Activated naive CD8-positive, alpha-beta T cell treated with anti-CD3 and anti-CD28 coated beads, Interleukin-2, amount 50 U/mL, for 16 hours (primary cell): ENCODE measurements around the gene FMO1.
"Not testable (repeated sequence)": the region's sequence is repeated elsewhere in the genome, so short reads cannot be mapped to it uniquely, and the experiment has no call there.

Experiments used
- DNase-seq: peaks from one replicate; pipeline ENCODE4 v3.0.0-alpha.2; 2020; ENCODE audit warnings: low read depth, low spot score

Gene FMO1, protein sequence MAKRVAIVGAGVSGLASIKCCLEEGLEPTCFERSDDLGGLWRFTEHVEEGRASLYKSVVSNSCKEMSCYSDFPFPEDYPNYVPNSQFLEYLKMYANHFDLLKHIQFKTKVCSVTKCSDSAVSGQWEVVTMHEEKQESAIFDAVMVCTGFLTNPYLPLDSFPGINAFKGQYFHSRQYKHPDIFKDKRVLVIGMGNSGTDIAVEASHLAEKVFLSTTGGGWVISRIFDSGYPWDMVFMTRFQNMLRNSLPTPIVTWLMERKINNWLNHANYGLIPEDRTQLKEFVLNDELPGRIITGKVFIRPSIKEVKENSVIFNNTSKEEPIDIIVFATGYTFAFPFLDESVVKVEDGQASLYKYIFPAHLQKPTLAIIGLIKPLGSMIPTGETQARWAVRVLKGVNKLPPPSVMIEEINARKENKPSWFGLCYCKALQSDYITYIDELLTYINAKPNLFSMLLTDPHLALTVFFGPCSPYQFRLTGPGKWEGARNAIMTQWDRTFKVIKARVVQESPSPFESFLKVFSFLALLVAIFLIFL

DNA sequence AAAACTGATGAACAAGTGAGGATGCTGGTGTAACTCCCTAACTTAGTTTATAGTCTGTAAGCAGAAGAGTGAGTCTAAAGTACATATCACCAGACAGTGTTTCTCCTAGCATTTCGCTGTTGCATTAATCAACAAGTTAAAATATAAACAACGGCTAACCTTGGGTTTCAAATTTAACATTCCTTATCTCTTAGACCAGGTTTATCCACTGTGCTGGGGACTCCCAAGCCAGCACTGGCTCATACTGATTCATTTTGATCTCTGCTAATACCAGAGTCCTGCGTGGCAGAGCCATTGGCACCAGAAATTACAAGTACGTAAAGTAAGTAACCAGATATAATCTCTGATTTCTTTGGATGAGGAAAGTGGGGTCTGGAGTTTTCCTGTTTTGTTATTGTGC is at the start of gene FMO1:
FMO1 (plus strand) TSS at position 193 of the 400 bp plus-strand sequence. CDS start 9,594 bp downstream, outside the sequence.
- no peak for DNase-seq

GRCh38 chr1:171204296-171204695 is 44.0 kb upstream of the FMO1 start:
- no peak for DNase-seq

DNA sequence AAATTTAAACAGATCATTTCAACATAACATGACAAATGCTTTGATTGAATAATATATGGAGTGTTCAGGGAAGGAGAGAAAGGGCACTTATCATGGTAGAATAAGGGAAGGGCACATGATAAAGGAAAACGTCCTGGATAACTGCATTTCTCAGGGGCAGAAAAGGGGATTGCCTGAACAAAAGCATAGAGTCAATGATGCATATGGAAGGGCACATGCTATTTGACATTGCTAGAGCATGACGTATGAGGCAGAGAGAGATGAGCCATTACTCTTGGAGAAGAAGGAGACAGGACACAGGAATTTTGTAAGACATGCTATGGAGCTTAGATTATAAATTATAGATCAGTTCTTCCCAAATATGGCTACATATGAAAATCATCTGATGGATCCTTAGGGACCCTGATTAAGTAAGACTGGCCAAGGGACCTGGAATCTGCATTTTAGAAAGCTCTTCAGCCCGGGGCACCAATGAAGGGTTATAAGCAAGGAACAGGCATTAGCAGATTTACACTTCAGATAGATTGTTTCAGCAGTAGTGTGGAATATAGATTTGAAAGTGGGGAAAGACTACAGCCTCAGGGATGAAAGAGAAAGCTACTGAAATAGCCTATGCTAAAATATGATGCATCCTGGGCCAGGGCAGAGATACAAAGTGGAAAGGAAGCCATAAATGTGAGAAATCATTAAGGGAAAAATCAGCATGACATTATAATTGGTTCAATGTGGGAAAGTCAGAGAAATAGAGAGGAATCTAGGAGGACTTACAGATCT is 41.9 kb upstream of the FMO1 start:
- no peak for DNase-seq

DNA sequence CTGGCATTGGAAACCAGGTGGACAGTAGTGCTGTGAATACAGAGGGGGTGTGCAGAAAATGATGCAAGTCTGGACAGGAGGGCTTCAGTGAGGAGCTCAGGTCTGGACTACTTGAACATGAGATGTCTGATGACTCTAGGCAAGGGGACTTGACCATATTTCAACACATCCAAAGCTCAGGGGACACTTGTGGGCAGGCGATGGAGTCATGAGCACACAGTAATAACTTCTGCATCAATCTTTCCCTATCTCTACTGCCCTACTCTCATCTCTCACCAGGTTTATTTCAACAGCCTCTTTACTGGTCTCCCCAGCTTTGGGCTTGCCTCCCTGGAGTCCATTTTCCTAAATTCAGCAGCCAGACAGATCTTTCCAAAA is 41.3 kb upstream of the FMO1 start:
- no peak for DNase-seq

DNA sequence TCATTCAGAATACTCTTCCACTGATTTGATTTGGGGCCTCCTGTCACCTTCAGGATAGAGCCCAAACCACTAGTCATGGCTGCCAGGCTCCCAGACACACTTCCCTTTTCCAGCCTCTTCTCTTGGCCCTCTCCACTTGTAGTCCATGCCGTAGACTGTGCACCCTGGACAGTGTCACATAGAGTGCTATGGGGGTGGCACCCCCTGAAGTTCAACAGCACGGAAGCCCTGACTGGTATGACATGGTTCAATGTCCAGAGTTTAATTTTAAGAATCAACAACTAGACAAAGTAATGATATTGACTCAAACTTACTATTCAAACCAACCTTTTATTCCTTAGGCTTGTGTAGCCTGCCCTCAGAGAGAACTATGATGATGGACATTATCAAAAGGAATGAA is 40.9 kb upstream of the FMO1 start:
- DNase-seq = no peak

- no peak for DNase-seq
Observed at GRCh38 chr1:171210355-171210754, 37.9 kb upstream of the FMO1 start.

DNA sequence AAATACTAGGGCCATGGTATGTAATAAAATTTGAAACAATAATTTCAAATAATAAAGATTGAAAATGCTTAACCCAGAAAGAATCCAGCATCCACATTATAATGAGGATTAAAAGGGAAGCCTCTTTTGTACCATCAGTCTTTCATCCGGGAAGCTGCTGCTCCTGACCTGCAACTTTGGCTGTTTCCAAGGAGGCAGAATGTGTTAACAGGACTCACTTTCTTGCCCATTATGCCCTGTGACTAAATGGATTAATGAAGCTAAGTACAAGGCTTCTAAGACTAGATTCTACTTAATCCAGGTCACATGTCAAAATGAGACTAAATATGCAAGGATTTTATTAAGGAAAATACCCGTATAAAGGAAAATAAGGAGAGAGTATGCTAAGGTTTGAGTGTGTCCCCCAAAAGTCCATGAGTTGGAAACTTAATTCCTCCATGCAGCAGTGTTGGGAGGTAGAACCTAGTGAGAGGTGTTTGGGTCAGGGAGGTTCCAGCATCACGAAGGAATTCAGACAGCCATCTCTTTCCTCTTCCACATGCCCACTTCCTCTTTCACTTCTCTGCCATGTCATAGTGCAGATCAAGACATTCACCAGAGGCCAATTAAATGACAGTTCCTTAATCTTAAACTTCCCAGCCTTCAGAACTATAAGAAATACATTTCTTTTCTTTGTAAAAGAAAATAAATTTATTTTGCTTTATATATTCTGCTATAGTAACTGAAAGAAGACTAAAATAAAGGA is 35.5 kb upstream of the FMO1 start:
- DNase-seq = no peak

GRCh38 chr1:171213559-171214454 is 34.5 kb upstream of the FMO1 start:
- no peak for DNase-seq

DNA sequence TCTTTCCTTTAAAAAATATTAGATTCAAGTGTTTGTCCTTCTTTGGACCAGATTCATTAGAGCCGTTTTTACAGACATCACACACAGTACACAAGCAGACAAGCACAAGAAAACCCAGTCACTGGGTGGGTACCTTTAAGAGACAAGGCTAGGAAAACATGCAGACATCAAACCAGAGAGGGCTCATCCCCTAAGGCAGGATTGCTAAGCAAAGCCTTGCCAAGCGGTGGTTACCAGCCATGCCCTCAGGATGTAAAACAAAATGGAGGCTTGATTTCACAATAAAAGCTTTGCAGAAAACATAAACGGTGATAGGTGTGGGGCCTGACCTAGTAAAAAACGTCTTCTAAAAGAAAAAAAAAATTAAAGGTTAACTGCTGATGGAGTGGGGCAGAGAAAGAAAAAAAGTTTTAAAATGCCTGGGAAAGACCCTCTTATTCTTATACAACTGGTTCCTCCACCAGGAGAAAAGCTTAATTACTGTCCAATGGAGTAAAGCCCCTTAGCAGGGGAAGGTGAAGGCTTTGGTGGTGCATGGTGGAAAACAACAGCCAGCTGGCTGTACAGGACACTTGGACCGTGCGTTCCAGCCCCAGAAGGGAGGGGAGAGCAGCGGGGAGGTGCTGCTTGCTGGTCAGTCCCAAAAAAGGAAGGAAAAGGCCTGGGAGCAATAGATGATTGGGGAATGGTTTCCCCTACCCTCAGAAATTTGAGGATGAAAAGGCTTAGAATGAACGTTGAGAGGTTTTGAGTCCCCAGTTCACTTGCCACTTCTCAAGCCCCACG is 30.4 kb upstream of the FMO1 start:
- no peak for DNase-seq

GRCh38 chr1:171218661-171219060 is 29.6 kb upstream of the FMO1 start:
- DNase-seq = no peak

DNA sequence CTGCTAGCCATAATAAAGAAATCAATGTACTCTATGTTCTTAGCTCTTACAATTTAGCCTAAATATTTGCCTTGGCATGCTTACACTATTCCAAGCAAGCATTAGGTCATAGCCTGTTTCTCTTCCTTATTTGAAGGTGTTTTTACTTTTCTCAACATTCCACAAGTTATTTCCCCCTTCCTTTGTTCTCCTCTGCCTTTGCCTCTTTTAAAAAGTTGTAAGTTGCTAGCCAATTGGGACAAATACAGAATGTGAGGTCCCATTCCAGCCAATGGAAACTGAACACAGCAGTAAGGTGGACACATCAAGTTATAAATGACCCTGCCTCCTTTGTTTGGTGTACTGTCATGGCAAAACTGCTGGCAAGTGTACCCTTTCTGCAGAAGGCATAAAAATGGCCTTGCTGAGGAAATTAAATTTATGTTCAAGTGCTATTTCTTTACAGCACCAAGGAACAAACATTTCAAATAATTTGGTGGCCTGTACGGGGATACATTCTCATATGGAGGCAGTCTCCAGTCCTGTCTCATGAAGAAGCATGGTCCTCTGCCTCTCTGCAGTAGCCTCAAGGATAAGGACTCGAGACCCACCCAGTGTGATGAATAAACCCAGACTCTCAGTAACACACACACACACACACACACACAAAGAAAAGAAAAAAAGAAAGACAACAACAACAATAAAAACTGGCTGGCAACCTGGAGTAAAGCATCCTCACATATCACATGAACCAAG is 28.8 kb upstream of the FMO1 start:
- no peak for DNase-seq

- no peak for DNase-seq
Observed at GRCh38 chr1:171220081-171220420, 28.2 kb upstream of the FMO1 start.

GRCh38 chr1:171220581-171221054 is 27.7 kb upstream of the FMO1 start:
- no peak for DNase-seq

DNA sequence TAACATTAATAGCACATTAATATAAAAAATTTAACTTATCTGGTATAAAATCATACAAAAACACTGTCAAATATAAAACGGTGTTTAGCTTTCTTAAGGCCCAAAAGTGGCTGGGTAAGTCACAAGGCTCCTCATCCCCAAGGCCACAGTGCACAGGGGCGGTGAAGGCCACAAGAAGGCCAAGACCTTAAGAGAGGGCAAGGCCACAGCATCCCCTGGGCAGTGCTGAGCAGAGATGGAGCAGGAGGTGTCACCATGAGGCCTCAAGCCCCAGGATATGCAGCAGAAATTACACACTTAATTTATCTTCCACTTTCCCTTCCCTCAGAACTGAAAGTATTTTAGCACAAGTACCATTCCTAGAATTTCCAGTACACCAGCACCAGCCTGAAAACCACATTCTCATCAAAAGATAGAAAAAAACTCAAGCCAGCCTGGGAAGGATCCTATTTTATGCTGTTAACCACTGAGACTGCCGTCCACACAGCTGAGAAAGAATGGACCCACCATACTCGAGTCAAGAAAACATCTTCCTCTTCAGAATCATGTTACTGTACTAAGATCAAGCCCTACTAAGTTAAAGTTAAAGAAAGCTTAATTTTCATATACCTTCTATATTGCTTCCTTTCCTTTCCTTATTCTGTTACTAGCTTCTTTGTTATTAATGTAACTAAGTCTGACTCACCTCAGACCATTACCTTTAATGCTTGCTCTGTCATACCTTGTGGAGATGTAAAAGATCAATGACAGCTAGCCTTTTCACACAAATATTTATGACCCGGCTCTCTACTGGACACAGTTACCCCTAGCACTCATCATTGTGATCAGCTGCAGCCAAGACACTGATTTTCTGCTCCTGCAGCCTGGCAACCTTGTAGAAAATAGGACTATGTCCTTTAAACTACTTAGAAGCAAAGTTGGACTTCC is 26.4 kb upstream of the FMO1 start:
- no peak for DNase-seq

GRCh38 chr1:171222936-171223335 is 25.4 kb upstream of the FMO1 start:
- no peak for DNase-seq

GRCh38 chr1:171224257-171224656 is 24.0 kb upstream of the FMO1 start:
- DNase-seq = not testable (repeated sequence)

DNA sequence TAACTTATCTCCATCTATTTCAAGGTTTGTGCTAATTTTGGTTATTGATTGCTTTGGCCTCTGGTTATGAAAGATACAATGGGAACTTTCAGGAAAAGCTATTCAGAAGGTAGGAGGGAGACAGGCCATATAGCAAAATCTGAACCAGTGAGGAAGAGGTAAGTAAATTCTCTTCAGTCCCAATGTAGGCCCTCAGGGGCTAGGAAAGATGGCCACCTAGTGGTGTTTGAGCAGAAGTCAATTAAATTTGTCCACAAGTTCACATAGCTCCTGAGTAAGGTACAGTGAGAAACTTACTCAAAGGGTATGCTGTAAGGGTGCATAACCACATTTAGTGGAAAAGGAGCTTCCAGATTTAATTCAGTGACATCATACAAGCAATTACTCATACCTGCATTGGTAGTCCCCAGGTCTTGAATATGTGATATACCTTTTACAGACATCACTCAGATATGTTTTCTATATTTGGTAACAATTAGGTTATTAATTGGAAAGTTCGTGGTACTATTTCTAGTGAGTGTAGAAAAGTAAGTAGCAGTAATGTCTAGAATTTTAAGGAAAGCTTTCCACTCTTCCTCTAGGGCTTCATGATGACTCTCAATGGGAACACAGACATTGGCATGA is 21.4 kb upstream of the FMO1 start:
- DNase-seq = no peak

- DNase-seq = no peak
Observed at GRCh38 chr1:171231326-171231725, 17.0 kb upstream of the FMO1 start.
